Measurements from ENCODE around the gene MMP25.

DNA sequence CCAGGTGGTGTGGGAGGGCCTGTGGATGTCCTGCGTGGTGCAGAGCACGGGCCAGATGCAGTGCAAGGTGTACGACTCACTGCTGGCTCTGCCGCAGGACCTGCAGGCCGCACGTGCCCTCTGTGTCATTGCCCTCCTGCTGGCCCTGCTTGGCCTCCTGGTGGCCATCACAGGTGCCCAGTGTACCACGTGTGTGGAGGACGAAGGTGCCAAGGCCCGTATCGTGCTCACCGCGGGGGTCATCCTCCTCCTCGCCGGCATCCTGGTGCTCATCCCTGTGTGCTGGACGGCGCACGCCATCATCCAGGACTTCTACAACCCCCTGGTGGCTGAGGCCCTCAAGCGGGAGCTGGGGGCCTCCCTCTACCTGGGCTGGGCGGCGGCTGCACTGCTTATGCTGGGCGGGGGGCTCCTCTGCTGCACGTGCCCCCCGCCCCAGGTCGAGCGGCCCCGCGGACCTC lies 32.8 kb upstream of the MMP25 start:
- TF ChIP-seq, protein P1, sequence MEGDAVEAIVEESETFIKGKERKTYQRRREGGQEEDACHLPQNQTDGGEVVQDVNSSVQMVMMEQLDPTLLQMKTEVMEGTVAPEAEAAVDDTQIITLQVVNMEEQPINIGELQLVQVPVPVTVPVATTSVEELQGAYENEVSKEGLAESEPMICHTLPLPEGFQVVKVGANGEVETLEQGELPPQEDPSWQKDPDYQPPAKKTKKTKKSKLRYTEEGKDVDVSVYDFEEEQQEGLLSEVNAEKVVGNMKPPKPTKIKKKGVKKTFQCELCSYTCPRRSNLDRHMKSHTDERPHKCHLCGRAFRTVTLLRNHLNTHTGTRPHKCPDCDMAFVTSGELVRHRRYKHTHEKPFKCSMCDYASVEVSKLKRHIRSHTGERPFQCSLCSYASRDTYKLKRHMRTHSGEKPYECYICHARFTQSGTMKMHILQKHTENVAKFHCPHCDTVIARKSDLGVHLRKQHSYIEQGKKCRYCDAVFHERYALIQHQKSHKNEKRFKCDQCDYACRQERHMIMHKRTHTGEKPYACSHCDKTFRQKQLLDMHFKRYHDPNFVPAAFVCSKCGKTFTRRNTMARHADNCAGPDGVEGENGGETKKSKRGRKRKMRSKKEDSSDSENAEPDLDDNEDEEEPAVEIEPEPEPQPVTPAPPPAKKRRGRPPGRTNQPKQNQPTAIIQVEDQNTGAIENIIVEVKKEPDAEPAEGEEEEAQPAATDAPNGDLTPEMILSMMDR (IDR thresholded peaks at IDR 0.05): no peak
- TF ChIP-seq POLR2A (IDR thresholded peaks at IDR 0.05): no peak
- no peak for TF ChIP-seq POLR2AphosphoS5 (IDR thresholded peaks at IDR 0.05; ENCODE audit: insufficient read depth in 1 of 2, low read depth in 1 of 2)
